T-helper 22 cell (primary cell): Measurements from ENCODE around the gene C2orf81.

ENCODE experiments used
- DNase-seq: peaks from one replicate; pipeline ENCODE4 v3.0.0-alpha.2; 2020; ENCODE audit warnings: low read depth

C2orf81 gene

GRCh38 chr2:74390606-74391005 is 30.8 kb downstream of the C2orf81 start:
- no peak for DNase-seq

GRCh38 chr2:74387346-74387745 is 34.1 kb downstream of the C2orf81 start:
- no peak for DNase-seq

GRCh38 chr2:74385396-74385795 is 36.0 kb downstream of the C2orf81 start:
- DNase-seq: no peak

GRCh38 chr2:74384051-74384450 is 37.4 kb downstream of the C2orf81 start:
- no peak for DNase-seq

GRCh38 chr2:74383254-74383653 is 38.2 kb downstream of the C2orf81 start:
- no peak for DNase-seq

- no peak for DNase-seq
Measured at GRCh38 chr2:74381751-74382150, 39.7 kb downstream of the C2orf81 start.

GRCh38 chr2:74379851-74380789 is 41.3 kb downstream of the C2orf81 start, which contains the start of gene DCTN1:
TSS of gene DCTN1 (minus strand) at chr2:74380311. CDS start at chr2:74380037, 274 bp downstream.
- DNase-seq: no peak

- DNase-seq: no peak
Measured at GRCh38 chr2:74378007-74378406, 43.4 kb downstream of the C2orf81 start.

- no peak for DNase-seq
Measured at GRCh38 chr2:74375838-74376237, 45.6 kb downstream of the C2orf81 start.

GRCh38 chr2:74374509-74375205 is 46.8 kb downstream of the C2orf81 start:
- DNase-seq: no peak

GRCh38 chr2:74373985-74374384 is 47.4 kb downstream of the C2orf81 start:
- no peak for DNase-seq

- no peak for DNase-seq
Measured at GRCh38 chr2:74373221-74373676, 48.2 kb downstream of the C2orf81 start.

- no peak for DNase-seq
Measured at GRCh38 chr2:74372674-74373073, 48.7 kb downstream of the C2orf81 start.

GRCh38 chr2:74371421-74371820 is 50.0 kb downstream of the C2orf81 start:
- no peak for DNase-seq

- no peak for DNase-seq
Measured at GRCh38 chr2:74369976-74370375, 51.4 kb downstream of the C2orf81 start.

GRCh38 chr2:74368499-74368898 is 52.9 kb downstream of the C2orf81 start:
- no peak for DNase-seq

- no peak for DNase-seq
Measured at GRCh38 chr2:74367789-74368188, 53.6 kb downstream of the C2orf81 start.

GRCh38 chr2:74366036-74366435 is 55.4 kb downstream of the C2orf81 start:
- DNase-seq: no peak

GRCh38 chr2:74364533-74365505 is 56.6 kb downstream of the C2orf81 start:
- no peak for DNase-seq
